Dedifferentiated amniotic fluid mesenchymal stem cell (primary cell): ENCODE measurements around the gene ASCL2.

ENCODE experiments used
- DNase-seq: peaks from one replicate; pipeline ENCODE4 v3.0.0-alpha.2; 2016; ENCODE audit errors: extremely low spot score

Gene ASCL2

GRCh38 chr11:2234963-2235362, 35.4 kb downstream of the ASCL2 start:
- DNase-seq = no peak

- DNase-seq = no peak
Observed at GRCh38 chr11:2233693-2234455, 36.5 kb downstream of the ASCL2 start.

- no peak for DNase-seq
Observed at GRCh38 chr11:2229713-2230297, 40.6 kb downstream of the ASCL2 start.

GRCh38 chr11:2224254-2224653, 46.1 kb downstream of the ASCL2 start:
- DNase-seq = no peak

- DNase-seq = no peak
Observed at GRCh38 chr11:2223153-2223794, 47.1 kb downstream of the ASCL2 start.

- no peak for DNase-seq
Observed at GRCh38 chr11:2222451-2222850, 47.9 kb downstream of the ASCL2 start.

- no peak for DNase-seq
Observed at GRCh38 chr11:2221591-2221990, 48.8 kb downstream of the ASCL2 start.

- DNase-seq = no peak
Observed at GRCh38 chr11:2221024-2221423, 49.4 kb downstream of the ASCL2 start.

GRCh38 chr11:2220173-2220771, 50.1 kb downstream of the ASCL2 start:
- no peak for DNase-seq

GRCh38 chr11:2219318-2220017, 50.9 kb downstream of the ASCL2 start:
- no peak for DNase-seq
